ENCODE measurements around the gene TIMM29.

DNA sequence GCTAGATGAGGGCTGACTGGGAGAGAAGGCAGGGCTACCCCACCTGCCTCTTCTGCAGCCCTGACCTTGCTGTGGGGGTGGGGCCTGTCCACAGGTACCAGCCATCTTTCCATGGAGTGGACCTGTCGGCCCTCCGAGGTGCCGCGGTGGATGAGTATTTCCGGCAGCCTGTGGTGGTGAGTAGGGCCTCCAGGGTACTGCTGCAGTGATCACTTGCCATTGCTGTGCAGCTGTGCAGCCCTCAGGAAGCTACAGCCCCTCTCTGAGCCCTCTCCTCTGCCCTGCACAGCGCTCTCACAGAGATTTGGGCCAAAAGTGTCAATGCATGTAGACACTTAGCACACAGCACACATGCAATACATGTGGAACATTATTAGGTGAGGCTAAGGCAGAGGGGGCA lies 12.0 kb upstream of the TIMM29 start:
- TF ChIP-seq, protein P1, sequence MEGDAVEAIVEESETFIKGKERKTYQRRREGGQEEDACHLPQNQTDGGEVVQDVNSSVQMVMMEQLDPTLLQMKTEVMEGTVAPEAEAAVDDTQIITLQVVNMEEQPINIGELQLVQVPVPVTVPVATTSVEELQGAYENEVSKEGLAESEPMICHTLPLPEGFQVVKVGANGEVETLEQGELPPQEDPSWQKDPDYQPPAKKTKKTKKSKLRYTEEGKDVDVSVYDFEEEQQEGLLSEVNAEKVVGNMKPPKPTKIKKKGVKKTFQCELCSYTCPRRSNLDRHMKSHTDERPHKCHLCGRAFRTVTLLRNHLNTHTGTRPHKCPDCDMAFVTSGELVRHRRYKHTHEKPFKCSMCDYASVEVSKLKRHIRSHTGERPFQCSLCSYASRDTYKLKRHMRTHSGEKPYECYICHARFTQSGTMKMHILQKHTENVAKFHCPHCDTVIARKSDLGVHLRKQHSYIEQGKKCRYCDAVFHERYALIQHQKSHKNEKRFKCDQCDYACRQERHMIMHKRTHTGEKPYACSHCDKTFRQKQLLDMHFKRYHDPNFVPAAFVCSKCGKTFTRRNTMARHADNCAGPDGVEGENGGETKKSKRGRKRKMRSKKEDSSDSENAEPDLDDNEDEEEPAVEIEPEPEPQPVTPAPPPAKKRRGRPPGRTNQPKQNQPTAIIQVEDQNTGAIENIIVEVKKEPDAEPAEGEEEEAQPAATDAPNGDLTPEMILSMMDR (conservative IDR thresholded peaks at IDR 0.05; ENCODE audit: low read length) = no peak
- TF ChIP-seq EZH2phosphoT487 (IDR thresholded peaks at IDR 0.05; ENCODE audit: borderline replicate concordance, low read depth, low read length) = no peak
